Neural progenitor cell (in vitro differentiated cells): ENCODE results near the gene PKN1.
"Not testable (repeated sequence)": the region's sequence is repeated elsewhere in the genome, so short reads cannot be mapped to it uniquely, and the experiment has no call there.

Experiments
- EZH2 ChIP-seq: fragments of 200-600 bp; sonication (generic); IDR thresholded peaks from 2 replicates; pipeline ENCODE4 v1.6.1; 2017; ENCODE audit warnings: antibody characterized with exemption, mild to moderate bottlenecking, moderate library complexity
- TF ChIP-seq, protein P1 (sequence below): fragments of 200-600 bp; sonication (generic); IDR thresholded peaks from 2 replicates; pipeline ENCODE4 v1.5.1; 2017; ENCODE audit warnings: antibody characterized with exemption, mild to moderate bottlenecking

DNA sequence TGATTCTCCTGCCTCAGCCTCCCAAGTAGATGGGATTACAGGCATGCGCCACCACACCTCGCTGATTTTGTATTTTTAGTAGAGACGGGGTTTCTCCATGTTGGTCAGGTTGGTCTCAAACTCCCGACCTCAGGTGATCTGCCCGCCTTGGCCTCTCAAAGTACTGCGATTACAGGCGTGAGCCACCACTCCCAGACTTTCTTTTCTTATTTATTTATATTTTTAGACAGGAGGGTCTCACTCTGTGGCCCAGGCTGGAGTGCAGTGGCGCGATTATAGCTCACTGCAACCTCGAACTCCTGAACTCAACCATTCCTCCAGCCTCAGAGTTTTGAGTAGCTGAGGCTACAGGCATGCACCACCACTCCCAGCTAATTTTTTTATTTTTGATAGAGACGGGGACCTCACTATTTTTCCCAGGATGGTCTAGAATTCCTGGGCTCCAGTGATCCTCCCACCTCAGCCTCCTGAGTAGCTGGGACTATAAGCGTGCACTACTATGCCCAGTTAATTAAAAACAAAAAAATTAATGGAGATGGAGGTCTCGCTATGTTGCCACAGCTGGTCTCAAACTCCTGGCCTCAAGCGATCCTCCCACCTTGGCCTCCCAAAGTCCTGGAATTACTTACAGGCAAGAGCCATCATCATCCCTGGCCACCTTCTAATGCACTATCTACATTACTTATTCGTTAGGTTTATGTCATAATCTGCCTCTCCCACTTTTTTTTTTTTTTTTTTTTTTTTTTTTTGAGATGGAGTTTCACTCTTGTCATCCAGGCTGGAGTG, 29.8 kb upstream of the PKN1 start:
- TF ChIP-seq, protein P1, sequence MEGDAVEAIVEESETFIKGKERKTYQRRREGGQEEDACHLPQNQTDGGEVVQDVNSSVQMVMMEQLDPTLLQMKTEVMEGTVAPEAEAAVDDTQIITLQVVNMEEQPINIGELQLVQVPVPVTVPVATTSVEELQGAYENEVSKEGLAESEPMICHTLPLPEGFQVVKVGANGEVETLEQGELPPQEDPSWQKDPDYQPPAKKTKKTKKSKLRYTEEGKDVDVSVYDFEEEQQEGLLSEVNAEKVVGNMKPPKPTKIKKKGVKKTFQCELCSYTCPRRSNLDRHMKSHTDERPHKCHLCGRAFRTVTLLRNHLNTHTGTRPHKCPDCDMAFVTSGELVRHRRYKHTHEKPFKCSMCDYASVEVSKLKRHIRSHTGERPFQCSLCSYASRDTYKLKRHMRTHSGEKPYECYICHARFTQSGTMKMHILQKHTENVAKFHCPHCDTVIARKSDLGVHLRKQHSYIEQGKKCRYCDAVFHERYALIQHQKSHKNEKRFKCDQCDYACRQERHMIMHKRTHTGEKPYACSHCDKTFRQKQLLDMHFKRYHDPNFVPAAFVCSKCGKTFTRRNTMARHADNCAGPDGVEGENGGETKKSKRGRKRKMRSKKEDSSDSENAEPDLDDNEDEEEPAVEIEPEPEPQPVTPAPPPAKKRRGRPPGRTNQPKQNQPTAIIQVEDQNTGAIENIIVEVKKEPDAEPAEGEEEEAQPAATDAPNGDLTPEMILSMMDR = not testable (repeated sequence)
- not testable (repeated sequence) for TF ChIP-seq EZH2
